SU-DHL-6 (cell line): ENCODE results near the gene HOXB5.

Source experiments
- EZH2phosphoT487 ChIP-seq: fragments of 200-600 bp; sonication (generic), shearing (Covaris generic); conservative IDR thresholded peaks from 2 replicates; pipeline ENCODE4 v1.6.1; 2018; ENCODE audit warnings: mild to moderate bottlenecking, antibody characterized with exemption, low read length, moderate library complexity, mixed read lengths
- TF ChIP-seq, protein P1 (sequence below): fragments of 200-600 bp; sonication (generic); IDR thresholded peaks from one replicate; pipeline ENCODE4 v1.5.1; 2017; ENCODE audit warnings: antibody characterized with exemption, mild to moderate bottlenecking, low read length, moderate library complexity; ENCODE audit not compliant: insufficient read depth, poor library complexity, severe bottlenecking

DNA sequence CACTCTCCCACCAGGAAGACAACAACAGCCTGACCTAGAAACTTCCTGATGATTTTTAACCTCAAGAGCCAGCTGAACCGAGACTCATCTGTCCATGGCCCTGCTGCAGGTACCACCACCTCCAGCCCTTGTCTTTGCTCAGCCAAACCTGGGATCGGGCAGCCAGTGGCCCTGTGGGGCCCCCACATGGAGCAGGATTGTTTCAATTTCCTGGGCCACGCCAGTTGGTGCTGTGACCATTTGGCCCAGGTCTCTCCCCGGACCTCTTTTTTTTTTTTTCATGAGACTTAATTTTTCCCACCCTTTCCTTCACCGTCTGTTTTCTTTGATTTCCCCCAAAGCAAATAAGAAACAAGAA lies 40.4 kb downstream of the HOXB5 start:
- TF ChIP-seq, protein P1, sequence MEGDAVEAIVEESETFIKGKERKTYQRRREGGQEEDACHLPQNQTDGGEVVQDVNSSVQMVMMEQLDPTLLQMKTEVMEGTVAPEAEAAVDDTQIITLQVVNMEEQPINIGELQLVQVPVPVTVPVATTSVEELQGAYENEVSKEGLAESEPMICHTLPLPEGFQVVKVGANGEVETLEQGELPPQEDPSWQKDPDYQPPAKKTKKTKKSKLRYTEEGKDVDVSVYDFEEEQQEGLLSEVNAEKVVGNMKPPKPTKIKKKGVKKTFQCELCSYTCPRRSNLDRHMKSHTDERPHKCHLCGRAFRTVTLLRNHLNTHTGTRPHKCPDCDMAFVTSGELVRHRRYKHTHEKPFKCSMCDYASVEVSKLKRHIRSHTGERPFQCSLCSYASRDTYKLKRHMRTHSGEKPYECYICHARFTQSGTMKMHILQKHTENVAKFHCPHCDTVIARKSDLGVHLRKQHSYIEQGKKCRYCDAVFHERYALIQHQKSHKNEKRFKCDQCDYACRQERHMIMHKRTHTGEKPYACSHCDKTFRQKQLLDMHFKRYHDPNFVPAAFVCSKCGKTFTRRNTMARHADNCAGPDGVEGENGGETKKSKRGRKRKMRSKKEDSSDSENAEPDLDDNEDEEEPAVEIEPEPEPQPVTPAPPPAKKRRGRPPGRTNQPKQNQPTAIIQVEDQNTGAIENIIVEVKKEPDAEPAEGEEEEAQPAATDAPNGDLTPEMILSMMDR: no peak
- no peak for TF ChIP-seq EZH2phosphoT487
